Uterus (tissue), 4 donors: ENCODE measurements around the gene COL15A1. TPM values are rescaled to one million over a fixed set of nuclear protein-coding genes. Genes with fewer than 3 reads are reported as not detected.
"Not testable (repeated sequence)": the region's sequence is repeated elsewhere in the genome, so short reads cannot be mapped to it uniquely, and the experiment has no call there.

Source experiments
- DNase-seq, 2 donors: peaks; one replicate each; pipeline ENCODE4 v3.0.0-alpha.2; 2019 to 2020
- H3K27ac ChIP-seq, 2 donors: fragments of 200-600 bp; sonication (generic); 1 replicate in 1 of 2; 2 replicates in 1 of 2; pipeline ENCODE4 v1.5.1; 2016 to 2018
- H3K27me3 ChIP-seq, 2 donors: fragments of 200-600 bp; sonication (generic); one replicate each; pipeline ENCODE4 v1.5.1; 2018 to 2019; ENCODE audit warnings: control low read depth in 1 of 2
- H3K36me3 ChIP-seq, 2 donors: fragments of 200-600 bp; sonication (generic); one replicate each; pipeline ENCODE4 v1.5.1; 2019; ENCODE audit warnings: control low read depth in 1 of 2
- H3K4me1 ChIP-seq, 2 donors: fragments of 200-600 bp; sonication (generic); one replicate each; pipeline ENCODE4 v1.5.1; 2018 to 2019; ENCODE audit warnings: control low read depth in 1 of 2
- H3K4me3 ChIP-seq, 2 donors: fragments of 200-600 bp; sonication (generic); 1 replicate in 1 of 2; 2 replicates in 1 of 2; pipeline ENCODE4 v1.5.1; 2018 to 2019; ENCODE audit warnings: mild to moderate bottlenecking in 1 of 2
- H3K9me3 ChIP-seq, 2 donors: fragments of 200-600 bp; sonication (generic); one replicate each; pipeline ENCODE4 v1.5.1; 2019; ENCODE audit warnings: control low read depth in 1 of 2
- CTCF ChIP-seq, 4 experiments: fragments of 200-600 bp in 2 of 4; fragments of 450-650 bp in 2 of 4; sonication (generic) in 2 of 4; IDR thresholded peaks; one replicate each; pipeline ENCODE4 v1.5.1; 2016 to 2019; ENCODE audit warnings: antibody characterized with exemption in 4 of 4, mild to moderate bottlenecking in 2 of 4, moderate library complexity in 1 of 4
- POLR2A ChIP-seq, 2 donors: fragments of 450-650 bp; IDR thresholded peaks; one replicate each; pipeline ENCODE4 v1.6.1; 2016; ENCODE audit warnings: antibody characterized with exemption in 2 of 2, mild to moderate bottlenecking in 1 of 2, moderate library complexity in 1 of 2
- intact Hi-C: fragments of 100-400 bp; cut with DNase I; formaldehyde crosslinking; loops from one replicate; pipeline ENCODE4 v1.15.1; 2023; ENCODE audit warnings: low total_unique reads
- total RNA-seq, 4 donors: library from RNA; depleted of rRNA in 3 of 4; stranded (reverse); fragments of >200 nt in 3 of 4; gene quantifications; one replicate each; pipeline versions ENCODE4 v1.1.0 to v1.2.4, GENCODE V29; 2014 to 2023
- donor health status: DM: yes; HTN: yes; CAD: no.

The COL15A1 gene
- total RNA-seq, 4 donors from 2014 or later: 20.3 to 160 (median 50.4) TPM

- Histone ChIP-seq H3K4me1 (no peaks in the 10 kb centered on the region), H3K36me3 (no peaks in the 10 kb centered on the region), H3K9me3 (no peaks in the 10 kb centered on the region), H3K27ac (no peak overlapping the region), H3K27me3 (no peaks in the 10 kb centered on the region), H3K4me3 (no peak overlapping the region)
- intact Hi-C loops: no loop called here
- TF ChIP-seq POLR2A (IDR thresholded peaks at IDR 0.05): no peak
- no peak for TF ChIP-seq CTCF (IDR thresholded peaks at IDR 0.05)
- no peak for DNase-seq
Measured at GRCh38 chr9:99096409-99096808, 152.7 kb downstream of the COL15A1 start.

GRCh38 chr9:99099806-99100585 is 156.3 kb downstream of the COL15A1 start:
- H3K27me3 ChIP-seq, H3K9me3 ChIP-seq, H3K4me1 ChIP-seq, H3K27ac ChIP-seq, H3K36me3 ChIP-seq, DNase-seq, H3K4me3 ChIP-seq, intact Hi-C loops: not testable (repeated sequence)

- no peaks in the 10 kb centered on the region for H3K27me3 ChIP-seq
Measured at GRCh38 chr9:99101271-99101670, 157.6 kb downstream of the COL15A1 start.

GRCh38 chr9:99101812-99102211 is 158.1 kb downstream of the COL15A1 start:
- H3K27ac ChIP-seq: no peak overlapping the region
- TF ChIP-seq CTCF (IDR thresholded peaks at IDR 0.05) (no peak), POLR2A (IDR thresholded peaks at IDR 0.05) (no peak)

More at GRCh38 chr9:99101271-99101670, 157.6 kb downstream of the COL15A1 start:
- H3K27ac ChIP-seq: no peak overlapping the region
- no peaks in the 10 kb centered on the region for H3K9me3 ChIP-seq
- TF ChIP-seq CTCF (IDR thresholded peaks at IDR 0.05) (no peak), POLR2A (IDR thresholded peaks at IDR 0.05) (no peak)
- DNase-seq: no peak
- H3K4me1 ChIP-seq: no peaks in the 10 kb centered on the region
- H3K4me3 ChIP-seq: no peak overlapping the region
- intact Hi-C loops: no loop called here
- H3K36me3 ChIP-seq: no peaks in the 10 kb centered on the region

GRCh38 chr9:99103054-99103895 is 159.6 kb downstream of the COL15A1 start:
- peak; percentile 20 to 30 for DNase-seq
- Histone ChIP-seq H3K9me3 (no peaks in the 10 kb centered on the region), H3K27ac (peak overlapping the region; percentile 94), H3K36me3 (no peaks in the 10 kb centered on the region), H3K4me1 (no peaks in the 10 kb centered on the region), H3K27me3 (no peaks in the 10 kb centered on the region), H3K4me3 (peak overlapping the region in 1 of 2 donors; percentile 78)
- intact Hi-C loops: no loop called here
- TF ChIP-seq POLR2A (IDR thresholded peaks at IDR 0.05) (no peak), CTCF (IDR thresholded peaks at IDR 0.05) (no peak)

More at GRCh38 chr9:99101812-99102211, 158.1 kb downstream of the COL15A1 start:
- Histone ChIP-seq H3K36me3 (no peaks in the 10 kb centered on the region), H3K4me1 (no peaks in the 10 kb centered on the region), H3K27me3 (no peaks in the 10 kb centered on the region), H3K9me3 (no peaks in the 10 kb centered on the region), H3K4me3 (no peak overlapping the region)
- no peak for DNase-seq
- intact Hi-C loops: no loop called here
